HepG2 (cell line): ENCODE measurements around the gene TSSK6. TPM values are rescaled to one million over a fixed set of nuclear protein-coding genes. Genes with fewer than 3 reads are reported as not detected.

ENCODE experiments used
- ATAC-seq: fragments of 200-7000 bp; cut with Tn5 transposase; 3 replicates; pipeline ENCODE4 v1.9.1; 2020; ENCODE audit warnings: mild to moderate bottlenecking, moderate library complexity
- BruUV-seq: library from RNA; stranded (reverse); fragments of 400-500 nt; replicated peaks from 2 replicates; lab custom pipeline; 2021; lab: Mats Ljungman, UMichigan
- CTCF ChIA-PET: fragments of 300-600 bp; formaldehyde crosslinking; extraction: SDS; loops from one replicate; lab custom pipeline; 2021; ENCODE audit warnings: low total read pairs, inconsistent platforms, low intra/inter-chr PET ratio; lab: Yijun Ruan, JAX
- POLR2A ChIA-PET: fragments of 350-600 bp; sonication (Branson Sonifier 250); formaldehyde crosslinking; loops from one replicate; lab custom pipeline; 2020; ENCODE audit warnings: antibody characterized with exemption, inconsistent platforms; lab: Yijun Ruan, JAX
- DNase-seq: peaks from one replicate; pipeline ENCODE4 v3.0.0-alpha.2; 2015; ENCODE audit warnings: low spot score
- FAIRE-seq: peaks from 3 replicates; lab custom pipeline; 2011; peaks lifted over from hg19 to GRCh38; lab: Jason Lieb, UNC
- H2AFZ ChIP-seq: one replicate; pipeline ENCODE4 v1.6.1; 2011; ENCODE audit warnings: low read length, inconsistent platforms
- H3K27ac ChIP-seq: fragments of 300-600 bp; 3 replicates; pipeline ENCODE4 v1.8.0; 2011; ENCODE audit warnings: mixed run types, mild to moderate bottlenecking, mixed read lengths, low read length, inconsistent platforms; ENCODE audit not compliant: insufficient read depth; ENCODE audit errors: extremely low read length
- H3K27me3 ChIP-seq, 2 experiments: fragments of 200-600 bp in 1 of 2; 2 replicates in 1 of 2; 3 replicates in 1 of 2; pipeline versions ENCODE4 v1.6.0 to v1.8.0; 2011; ENCODE audit warnings: low read length in 2 of 2, mild to moderate bottlenecking in 2 of 2, moderate library complexity in 2 of 2, inconsistent platforms in 1 of 2; ENCODE audit not compliant: insufficient read depth in 2 of 2, control insufficient read depth in 1 of 2
- H3K36me3 ChIP-seq, 2 experiments: fragments of 200-600 bp in 1 of 2; replicated peaks in 1 of 2; 2 replicates in 1 of 2; 3 replicates in 1 of 2; pipeline versions ENCODE4 v1.5.1 to v1.8.0; 2011; ENCODE audit warnings: low read length in 2 of 2, inconsistent platforms in 1 of 2; ENCODE audit not compliant: insufficient read depth in 2 of 2, control insufficient read depth in 1 of 2
- H3K4me1 ChIP-seq: 2 replicates; pipeline ENCODE4 v1.5.1; 2012; ENCODE audit warnings: low read length, inconsistent platforms; ENCODE audit not compliant: insufficient read depth
- H3K4me2 ChIP-seq: 2 replicates; pipeline ENCODE4 v1.6.0; 2011; ENCODE audit warnings: low read depth, low read length, inconsistent platforms
- H3K4me3 ChIP-seq, 3 experiments: fragments of 200-600 bp in 1 of 3; sonication (generic), shearing (Covaris generic) in 1 of 3; replicated peaks in 1 of 3; 2 replicates each; pipeline ENCODE4 v1.5.1; 2011 to 2016; ENCODE audit warnings: low read length in 3 of 3, inconsistent platforms in 2 of 3, low read depth in 2 of 3, mild to moderate bottlenecking in 2 of 3, control low read depth in 1 of 3, mixed read lengths in 1 of 3; ENCODE audit not compliant: insufficient read depth in 1 of 3
- H3K79me2 ChIP-seq: one replicate; pipeline ENCODE4 v1.6.1; 2011; ENCODE audit warnings: low read length, inconsistent platforms; ENCODE audit not compliant: insufficient read depth
- H3K9ac ChIP-seq: 2 replicates; pipeline ENCODE4 v1.6.0; 2011; ENCODE audit warnings: mild to moderate bottlenecking, low read depth, low read length, inconsistent platforms; ENCODE audit not compliant: insufficient read depth
- H3K9me3 ChIP-seq: 2 replicates; pipeline ENCODE4 v1.5.1; 2012; ENCODE audit warnings: mild to moderate bottlenecking, low read length
- H4K20me1 ChIP-seq: 2 replicates; pipeline ENCODE4 v1.6.0; 2011; ENCODE audit warnings: inconsistent platforms, mild to moderate bottlenecking, low read length, moderate library complexity; ENCODE audit not compliant: insufficient read depth
- AGO1 ChIP-seq: fragments of 200-400 bp; formaldehyde crosslinking; IDR thresholded peaks from 2 replicates; pipeline ENCODE4 v1.6.1; 2017; ENCODE audit warnings: mild to moderate bottlenecking, low read depth, low read length, moderate library complexity; ENCODE audit not compliant: poor library complexity, severe bottlenecking
- ARHGAP35 ChIP-seq: sonication (generic); formaldehyde crosslinking; IDR thresholded peaks from 2 replicates; pipeline ENCODE4 v1.9.0; 2022; ENCODE audit warnings: mild to moderate bottlenecking, inconsistent platforms, moderate library complexity, missing genetic modification reagents, borderline replicate concordance
- KAT7 ChIP-seq: IDR thresholded peaks from 2 replicates; pipeline ENCODE4 v1.6.1; 2018; ENCODE audit warnings: borderline replicate concordance, missing compliant biosample characterization
- KMT2B ChIP-seq: IDR thresholded peaks from 2 replicates; pipeline ENCODE4 v1.6.1; 2016; ENCODE audit warnings: missing genetic modification reagents, missing compliant biosample characterization
- NBN ChIP-seq: fragments of 450-650 bp; conservative IDR thresholded peaks from 2 replicates; pipeline ENCODE4 v1.6.1; 2017
- SIN3B ChIP-seq: fragments of 150-350 bp; IDR thresholded peaks from 2 replicates; pipeline ENCODE4 v1.6.1; 2014; ENCODE audit warnings: low read length
- ZNF24 ChIP-seq: fragments of 450-650 bp; IDR thresholded peaks from 2 replicates; pipeline ENCODE4 v1.6.1; 2017; ENCODE audit warnings: antibody characterized with exemption, mild to moderate bottlenecking
- ZNF350 ChIP-seq: sonication (generic); formaldehyde crosslinking; IDR thresholded peaks from 2 replicates; pipeline ENCODE4 v1.4.0; 2020; ENCODE audit warnings: mild to moderate bottlenecking, low read depth, missing genetic modification reagents, borderline replicate concordance
- ZNF501 ChIP-seq: sonication (generic); formaldehyde crosslinking; IDR thresholded peaks from 2 replicates; pipeline ENCODE4 v1.5.1; 2020; ENCODE audit warnings: mild to moderate bottlenecking, moderate library complexity, missing genetic modification reagents
- ZNF780A ChIP-seq: sonication (generic); formaldehyde crosslinking; IDR thresholded peaks from 2 replicates; pipeline ENCODE4 v1.8.0; 2022; ENCODE audit warnings: mild to moderate bottlenecking, missing genetic modification reagents, moderate library complexity
- WGBS: methylation state at CpG from one replicate; pipeline ENCODE4 v1.1.6; 2017; ENCODE audit warnings: low lambda C conversion rate; 5-methylcytosine and 5-hydroxymethylcytosine counted together
- in situ Hi-C: cut with HindIII; loops from 2 replicates; pipeline ENCODE4 v1.10.0; 2017; ENCODE audit warnings: low pct_unique_long_range_greater_than_20kb; ENCODE audit not compliant: extremely low pct_ligation_motif_present
- intact Hi-C: fragments of 100-400 bp; cut with micrococcal nuclease; formaldehyde crosslinking; loops from one replicate; pipeline ENCODE4 v1.10.0; 2022; ENCODE audit not compliant: unreplicated experiment
- polyA plus RNA-seq, 8 experiments: library from polyadenylated mRNA; depleted of rRNA in 3 of 8; stranded (reverse) in 7 of 8; unstranded in 1 of 8; fragments of >200 nt; fragmentation: Illumina TruSeq in 4 of 8; extraction: Trizol in 4 of 8; gene quantifications; 2 replicates each; pipeline versions ENCODE4 v1.2.1 to v1.2.3, GENCODE V29; 2011 to 2016; ENCODE audit warnings: low read depth in 4 of 8, missing spikeins in 1 of 8, mixed read lengths in 1 of 8; ENCODE audit not compliant: insufficient read depth in 1 of 8
- total RNA-seq, 5 experiments: library from RNA; depleted of rRNA; stranded (reverse); fragments of >200 nt; fragmentation: Illumina TruSeq; extraction: Trizol; gene quantifications; 2 replicates each; pipeline ENCODE4 v1.2.3, GENCODE V29; 2016; ENCODE audit warnings: low read depth in 1 of 5
- TF ChIP-seq, protein P1 (sequence below): sonication (generic); formaldehyde crosslinking; IDR thresholded peaks from 2 replicates; pipeline ENCODE4 v1.5.1; 2020; ENCODE audit warnings: missing genetic modification reagents, mild to moderate bottlenecking, borderline replicate concordance
- TF ChIP-seq, protein P2 (sequence below): sonication (generic); formaldehyde crosslinking; IDR thresholded peaks from 2 replicates; pipeline ENCODE4 v1.9.0; 2022; ENCODE audit warnings: low read depth, missing genetic modification reagents
- TF ChIP-seq, protein P3 (sequence below): sonication (generic); formaldehyde crosslinking; IDR thresholded peaks from 2 replicates; pipeline ENCODE4 v1.4.0; 2020; ENCODE audit warnings: missing genetic modification reagents

The TSSK6 gene
- total and polyA plus RNA-seq, 2 of the 13 experiments (the other 11 are each of a cell fraction or from before 2014, with no cell fraction given): 0.71 to 1.2 TPM

DNA sequence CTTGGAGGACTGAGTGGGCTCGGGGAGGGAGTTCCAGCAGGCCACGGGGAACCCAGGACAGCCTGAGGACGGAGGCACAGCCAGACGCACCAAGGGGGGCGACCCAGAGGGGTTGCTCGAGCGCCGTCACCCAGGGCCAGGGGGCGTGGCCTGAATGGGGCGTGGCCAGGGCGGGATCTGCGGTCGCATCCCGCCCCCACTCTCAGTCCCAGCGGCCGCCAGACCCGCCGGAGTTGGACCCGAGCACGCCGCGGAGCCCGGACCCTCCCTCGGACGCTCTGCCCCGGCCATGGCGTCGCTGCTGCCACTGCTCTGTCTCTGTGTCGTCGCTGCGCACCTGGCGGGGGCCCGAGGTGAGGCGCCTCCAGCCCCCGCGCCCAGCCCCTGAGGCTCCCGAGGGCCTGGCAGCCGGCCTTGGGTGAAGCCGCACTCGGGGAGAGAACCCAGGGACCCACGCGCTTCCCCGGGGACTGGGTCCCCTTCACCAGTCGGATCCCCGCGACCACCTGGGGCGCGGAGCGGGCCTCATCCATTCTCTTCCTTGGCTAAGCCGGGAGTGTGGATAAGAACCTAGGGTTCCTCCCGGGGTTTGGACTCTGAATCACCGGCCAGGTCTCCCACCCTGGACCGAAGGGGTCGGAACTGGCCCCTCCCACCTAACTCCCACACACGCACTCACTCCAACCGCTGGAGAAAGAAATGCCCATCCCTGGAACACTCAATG, 22.9 kb upstream of the TSSK6 start, which contains the start of gene CILP2:
CILP2 (plus strand) TSS at position 205 of the 724 bp plus-strand sequence; CDS start at position 290, 85 bp downstream.
- no peaks in the 10 kb centered on the region for H3K9me3 ChIP-seq
- H3K27me3 ChIP-seq: peaks cover 0 to 9% of the 10 kb centered on the region in 2 experiments; a peak in 1 of 5 replicates
- H3K36me3 ChIP-seq: no peaks in the 10 kb centered on the region
- H3K9ac ChIP-seq: peak within 1 kb of the TSS; percentile 15; the same call in 1 of the 2 replicates
- ChIA-PET CTCF (no interaction called here), POLR2A (no interaction called here)
- 0 out of 2 replicates have a peak, but pooled peaks cover 5% of the 10 kb centered on the region for H3K4me1 ChIP-seq
- in situ Hi-C loops: loop anchor here (5.0 to 25.0 kb wide), 2 partner anchors 104 to 424 kb away; partner anchors contain the start of gene GMIP
- peak within 1 kb of the TSS; percentile 50 for H3K4me2 ChIP-seq
- H3K4me3 ChIP-seq: peak within 1 kb of the TSS; percentile 6 to 61 (median 16); a peak in 3 of 6 replicates
- ATAC-seq: peak; percentile 28
- no peak for DNase-seq
- no peaks in the 10 kb centered on the region for H3K79me2 ChIP-seq
- FAIRE-seq: no peak
- H4K20me1 ChIP-seq: no peaks in the 10 kb centered on the region
- WGBS: 42% methylated on average over 15 of the region's 56 CpGs
- no TSS peak for BruUV-seq
- H3K27ac ChIP-seq: no peak within 1 kb of the TSS
- H2AFZ ChIP-seq: no peak within 1 kb of the TSS
- intact Hi-C loops: no loop called here
- TF ChIP-seq ZNF350 (CRISPR knock-in tag) (peak; percentile 25; the same call in 1 of the 2 replicates), KAT7 (no peak), ARHGAP35 (CRISPR knock-in tag) (no peak), KMT2B (CRISPR knock-in tag) (no peak), ZNF501 (CRISPR knock-in tag) (peak; percentile 22; the same call in 1 of the 2 replicates), ZNF780A (CRISPR knock-in tag) (no peak), ZNF24 (no peak), SIN3B (no peak), AGO1 (peak; percentile 20), NBN (no peak)
- TF ChIP-seq, protein P1, sequence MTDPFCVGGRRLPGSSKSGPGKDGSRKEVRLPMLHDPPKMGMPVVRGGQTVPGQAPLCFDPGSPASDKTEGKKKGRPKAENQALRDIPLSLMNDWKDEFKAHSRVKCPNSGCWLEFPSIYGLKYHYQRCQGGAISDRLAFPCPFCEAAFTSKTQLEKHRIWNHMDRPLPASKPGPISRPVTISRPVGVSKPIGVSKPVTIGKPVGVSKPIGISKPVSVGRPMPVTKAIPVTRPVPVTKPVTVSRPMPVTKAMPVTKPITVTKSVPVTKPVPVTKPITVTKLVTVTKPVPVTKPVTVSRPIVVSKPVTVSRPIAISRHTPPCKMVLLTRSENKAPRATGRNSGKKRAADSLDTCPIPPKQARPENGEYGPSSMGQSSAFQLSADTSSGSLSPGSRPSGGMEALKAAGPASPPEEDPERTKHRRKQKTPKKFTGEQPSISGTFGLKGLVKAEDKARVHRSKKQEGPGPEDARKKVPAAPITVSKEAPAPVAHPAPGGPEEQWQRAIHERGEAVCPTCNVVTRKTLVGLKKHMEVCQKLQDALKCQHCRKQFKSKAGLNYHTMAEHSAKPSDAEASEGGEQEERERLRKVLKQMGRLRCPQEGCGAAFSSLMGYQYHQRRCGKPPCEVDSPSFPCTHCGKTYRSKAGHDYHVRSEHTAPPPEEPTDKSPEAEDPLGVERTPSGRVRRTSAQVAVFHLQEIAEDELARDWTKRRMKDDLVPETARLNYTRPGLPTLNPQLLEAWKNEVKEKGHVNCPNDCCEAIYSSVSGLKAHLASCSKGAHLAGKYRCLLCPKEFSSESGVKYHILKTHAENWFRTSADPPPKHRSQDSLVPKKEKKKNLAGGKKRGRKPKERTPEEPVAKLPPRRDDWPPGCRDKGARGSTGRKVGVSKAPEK (CRISPR knock-in tag): no peak
- TF ChIP-seq, protein P2, sequence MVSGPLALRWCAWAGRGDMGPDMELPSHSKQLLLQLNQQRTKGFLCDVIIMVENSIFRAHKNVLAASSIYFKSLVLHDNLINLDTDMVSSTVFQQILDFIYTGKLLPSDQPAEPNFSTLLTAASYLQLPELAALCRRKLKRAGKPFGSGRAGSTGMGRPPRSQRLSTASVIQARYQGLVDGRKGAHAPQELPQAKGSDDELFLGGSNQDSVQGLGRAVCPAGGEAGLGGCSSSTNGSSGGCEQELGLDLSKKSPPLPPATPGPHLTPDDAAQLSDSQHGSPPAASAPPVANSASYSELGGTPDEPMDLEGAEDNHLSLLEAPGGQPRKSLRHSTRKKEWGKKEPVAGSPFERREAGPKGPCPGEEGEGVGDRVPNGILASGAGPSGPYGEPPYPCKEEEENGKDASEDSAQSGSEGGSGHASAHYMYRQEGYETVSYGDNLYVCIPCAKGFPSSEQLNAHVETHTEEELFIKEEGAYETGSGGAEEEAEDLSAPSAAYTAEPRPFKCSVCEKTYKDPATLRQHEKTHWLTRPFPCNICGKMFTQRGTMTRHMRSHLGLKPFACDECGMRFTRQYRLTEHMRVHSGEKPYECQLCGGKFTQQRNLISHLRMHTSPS (CRISPR knock-in tag): no peak
- TF ChIP-seq, protein P3, sequence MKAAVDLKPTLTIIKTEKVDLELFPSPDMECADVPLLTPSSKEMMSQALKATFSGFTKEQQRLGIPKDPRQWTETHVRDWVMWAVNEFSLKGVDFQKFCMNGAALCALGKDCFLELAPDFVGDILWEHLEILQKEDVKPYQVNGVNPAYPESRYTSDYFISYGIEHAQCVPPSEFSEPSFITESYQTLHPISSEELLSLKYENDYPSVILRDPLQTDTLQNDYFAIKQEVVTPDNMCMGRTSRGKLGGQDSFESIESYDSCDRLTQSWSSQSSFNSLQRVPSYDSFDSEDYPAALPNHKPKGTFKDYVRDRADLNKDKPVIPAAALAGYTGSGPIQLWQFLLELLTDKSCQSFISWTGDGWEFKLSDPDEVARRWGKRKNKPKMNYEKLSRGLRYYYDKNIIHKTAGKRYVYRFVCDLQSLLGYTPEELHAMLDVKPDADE (CRISPR knock-in tag): no peak
